ENCODE data around the gene PRDX3. TPM values are rescaled to one million over a fixed set of nuclear protein-coding genes. Genes with fewer than 3 reads are reported as not detected.
"Not testable (repeated sequence)": the region's sequence is repeated elsewhere in the genome, so short reads cannot be mapped to it uniquely, and the experiment has no call there.

The PRDX3 gene
- total and polyA plus RNA-seq, 4 donors: 84.1 to 155 (median 109) TPM

DNA sequence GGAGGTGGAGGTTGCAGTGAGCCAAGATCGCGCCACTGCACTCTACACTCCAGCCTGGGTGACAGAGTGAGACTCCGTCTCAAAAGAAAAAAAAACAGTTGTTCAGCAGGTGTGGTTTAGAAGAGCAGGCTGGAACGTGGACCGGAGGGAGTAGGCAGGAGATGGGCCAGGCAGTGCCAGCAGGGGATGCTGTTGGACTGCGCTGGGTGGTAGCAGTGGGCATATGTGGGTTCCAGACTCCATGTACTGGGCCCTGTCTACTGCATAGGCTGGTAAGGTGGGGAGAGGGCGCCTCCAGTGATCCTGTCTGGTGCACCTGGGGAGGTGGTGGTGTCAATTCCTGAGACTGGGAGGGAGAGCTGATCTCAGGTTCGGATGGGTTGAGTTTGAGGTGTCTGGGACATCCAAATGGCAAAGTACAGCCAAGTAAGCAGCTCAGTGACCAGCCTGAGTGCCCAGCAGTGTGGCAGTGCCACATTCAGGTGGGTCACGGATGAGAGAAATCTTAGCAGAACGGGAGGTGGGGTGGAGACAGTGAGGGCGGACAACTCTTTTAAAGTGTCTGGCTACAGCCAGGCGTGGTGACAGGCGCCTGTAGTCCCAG lies 39.0 kb downstream of the PRDX3 start:
- ATAC-seq (ENCODE audit: insufficient read depth, low FRiP score): no peak
- peaks cover 0 to 13% (median 0%) of the 10 kb centered on the region in 5 donors for H3K4me1 ChIP-seq (ENCODE audit: control insufficient read depth in 5 of 5, insufficient read depth in 5 of 5, low read length in 5 of 5)
- H3K9ac ChIP-seq (ENCODE audit: insufficient read depth in 1 of 2, low read length in 2 of 2): no peak overlapping the region
- H3K9me3 ChIP-seq (ENCODE audit: control insufficient read depth in 4 of 4, insufficient read depth in 3 of 4, low read length in 3 of 4): no peaks in the 10 kb centered on the region
- peaks cover 0 to 13% (median 7%) of the 10 kb centered on the region in 4 donors for H3K36me3 ChIP-seq (ENCODE audit: control insufficient read depth in 4 of 4, insufficient read depth in 4 of 4, low read length in 4 of 4)
- H3K27ac ChIP-seq (ENCODE audit: low read depth in 1 of 2, low read length in 1 of 2): no peak overlapping the region
- WGBS, 2 donors: 75 to 81% methylated on average over 13 of the region's 13 CpGs
- H3K4me3 ChIP-seq: no peak overlapping the region
- TF ChIP-seq, protein P1, sequence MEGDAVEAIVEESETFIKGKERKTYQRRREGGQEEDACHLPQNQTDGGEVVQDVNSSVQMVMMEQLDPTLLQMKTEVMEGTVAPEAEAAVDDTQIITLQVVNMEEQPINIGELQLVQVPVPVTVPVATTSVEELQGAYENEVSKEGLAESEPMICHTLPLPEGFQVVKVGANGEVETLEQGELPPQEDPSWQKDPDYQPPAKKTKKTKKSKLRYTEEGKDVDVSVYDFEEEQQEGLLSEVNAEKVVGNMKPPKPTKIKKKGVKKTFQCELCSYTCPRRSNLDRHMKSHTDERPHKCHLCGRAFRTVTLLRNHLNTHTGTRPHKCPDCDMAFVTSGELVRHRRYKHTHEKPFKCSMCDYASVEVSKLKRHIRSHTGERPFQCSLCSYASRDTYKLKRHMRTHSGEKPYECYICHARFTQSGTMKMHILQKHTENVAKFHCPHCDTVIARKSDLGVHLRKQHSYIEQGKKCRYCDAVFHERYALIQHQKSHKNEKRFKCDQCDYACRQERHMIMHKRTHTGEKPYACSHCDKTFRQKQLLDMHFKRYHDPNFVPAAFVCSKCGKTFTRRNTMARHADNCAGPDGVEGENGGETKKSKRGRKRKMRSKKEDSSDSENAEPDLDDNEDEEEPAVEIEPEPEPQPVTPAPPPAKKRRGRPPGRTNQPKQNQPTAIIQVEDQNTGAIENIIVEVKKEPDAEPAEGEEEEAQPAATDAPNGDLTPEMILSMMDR (IDR thresholded peaks at IDR 0.05; ENCODE audit: control extremely low read depth, extremely low read depth): peak; percentile 43
- peak in 2 of 3 donors; percentile 31 to 34 for DNase-seq
- H3K27me3 ChIP-seq (ENCODE audit: control insufficient read depth in 3 of 3, insufficient read depth in 3 of 3, low read length in 2 of 3): no peaks in the 10 kb centered on the region

DNA sequence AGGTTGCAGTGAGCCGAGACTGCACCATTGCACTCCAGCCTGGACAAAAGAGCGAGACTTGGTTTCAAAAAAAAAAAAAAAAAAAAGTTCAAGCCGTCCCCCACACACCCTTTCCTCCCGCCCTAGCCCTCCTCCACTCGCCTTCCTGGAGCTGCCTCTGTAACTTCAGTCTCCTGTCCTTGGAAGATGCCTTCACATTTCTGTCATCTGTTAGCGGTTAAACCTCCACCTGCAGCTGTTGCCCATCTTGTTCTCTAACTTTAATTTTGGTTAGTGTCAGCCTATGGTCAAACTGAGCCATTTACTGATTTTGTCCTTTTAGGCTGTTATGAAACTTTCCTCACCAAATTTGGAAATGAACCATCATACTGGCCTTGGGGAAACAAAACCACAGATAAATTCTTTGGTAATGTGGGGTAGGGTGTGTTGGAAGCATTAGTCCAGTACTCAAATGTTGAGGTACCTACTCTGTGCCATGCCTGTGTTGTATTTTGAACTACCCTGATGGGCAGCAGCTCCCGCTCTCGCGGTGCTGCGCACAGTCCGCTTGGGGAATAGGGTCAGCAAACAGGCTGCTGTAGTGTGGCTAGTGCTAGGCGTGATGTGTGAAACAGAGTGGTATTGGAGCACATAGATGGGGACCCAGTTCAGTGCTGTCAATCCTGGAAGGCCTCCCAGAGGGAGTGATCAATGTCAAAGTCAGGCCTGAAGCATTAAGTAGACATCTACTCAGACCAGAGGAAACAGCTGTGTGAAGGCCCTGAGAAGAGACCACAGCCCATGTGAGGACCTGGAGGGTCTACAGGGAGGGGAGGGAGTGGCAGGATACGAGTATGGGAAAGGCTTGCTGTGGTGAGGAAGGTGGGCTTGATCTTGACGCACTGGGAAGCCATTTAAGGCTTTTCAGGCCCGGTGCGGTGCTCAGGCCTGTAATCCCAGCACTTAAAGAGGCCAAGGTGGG lies 40.0 kb downstream of the PRDX3 start:
- Histone ChIP-seq H3K4me1 (ENCODE audit: control insufficient read depth in 5 of 5, insufficient read depth in 5 of 5, low read length in 5 of 5) (peaks cover 0 to 13% (median 0%) of the 10 kb centered on the region in 5 donors), H3K9ac (ENCODE audit: insufficient read depth in 1 of 2, low read length in 2 of 2) (no peak overlapping the region), H3K27ac (ENCODE audit: low read depth in 1 of 2, low read length in 1 of 2) (no peak overlapping the region), H3K9me3 (ENCODE audit: control insufficient read depth in 4 of 4, insufficient read depth in 3 of 4, low read length in 3 of 4) (no peaks in the 10 kb centered on the region), H3K36me3 (ENCODE audit: control insufficient read depth in 4 of 4, insufficient read depth in 4 of 4, low read length in 4 of 4) (peaks cover 3 to 11% (median 7%) of the 10 kb centered on the region in 4 donors), H3K27me3 (ENCODE audit: control insufficient read depth in 3 of 3, insufficient read depth in 3 of 3, low read length in 2 of 3) (no peaks in the 10 kb centered on the region), H3K4me3 (no peak overlapping the region)
- 64 to 92% methylated on average over 15 to 16 of the region's 16 CpGs for WGBS, 2 donors
- ATAC-seq (ENCODE audit: insufficient read depth, low FRiP score) (no peak), DNase-seq (no peak)
- TF ChIP-seq, protein P1 (IDR thresholded peaks at IDR 0.05; ENCODE audit: control extremely low read depth, extremely low read depth): no peak

DNA sequence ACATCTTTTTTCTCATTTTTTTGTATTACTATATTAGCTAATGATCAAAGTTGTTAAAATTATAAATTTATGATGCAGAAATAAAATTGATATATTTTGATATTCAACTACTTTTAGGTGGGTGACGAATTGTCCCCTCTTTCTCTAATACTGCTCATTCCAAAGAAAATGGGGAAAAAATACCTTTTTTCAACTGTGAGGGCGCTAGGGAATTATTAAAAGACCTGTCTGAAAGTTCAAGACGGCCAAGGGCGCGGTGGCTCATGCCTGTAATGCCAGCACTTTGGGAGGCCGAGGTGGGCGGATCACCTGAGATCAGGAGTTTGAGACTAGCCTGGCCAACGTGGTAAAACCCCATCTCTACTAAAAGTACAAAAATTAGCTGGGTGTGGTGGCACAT lies 40.7 kb downstream of the PRDX3 start:
- not testable (repeated sequence) for H3K4me3 ChIP-seq; H3K27ac ChIP-seq (ENCODE audit: low read depth in 1 of 2, low read length in 1 of 2); DNase-seq; H3K9me3 ChIP-seq (ENCODE audit: control insufficient read depth in 4 of 4, insufficient read depth in 3 of 4, low read length in 3 of 4); H3K27me3 ChIP-seq (ENCODE audit: control insufficient read depth in 3 of 3, insufficient read depth in 3 of 3, low read length in 2 of 3); H3K9ac ChIP-seq (ENCODE audit: insufficient read depth in 1 of 2, low read length in 2 of 2); ATAC-seq (ENCODE audit: insufficient read depth, low FRiP score)
- Histone ChIP-seq H3K36me3 (ENCODE audit: control insufficient read depth in 4 of 4, insufficient read depth in 4 of 4, low read length in 4 of 4) (peaks cover 3 to 18% (median 11%) of the 10 kb centered on the region in 4 donors), H3K4me1 (ENCODE audit: control insufficient read depth in 5 of 5, insufficient read depth in 5 of 5, low read length in 5 of 5) (peaks cover 0 to 13% (median 0%) of the 10 kb centered on the region in 5 donors)
- 78 to 80% methylated on average over 8 of the region's 8 CpGs for WGBS, 2 donors

DNA sequence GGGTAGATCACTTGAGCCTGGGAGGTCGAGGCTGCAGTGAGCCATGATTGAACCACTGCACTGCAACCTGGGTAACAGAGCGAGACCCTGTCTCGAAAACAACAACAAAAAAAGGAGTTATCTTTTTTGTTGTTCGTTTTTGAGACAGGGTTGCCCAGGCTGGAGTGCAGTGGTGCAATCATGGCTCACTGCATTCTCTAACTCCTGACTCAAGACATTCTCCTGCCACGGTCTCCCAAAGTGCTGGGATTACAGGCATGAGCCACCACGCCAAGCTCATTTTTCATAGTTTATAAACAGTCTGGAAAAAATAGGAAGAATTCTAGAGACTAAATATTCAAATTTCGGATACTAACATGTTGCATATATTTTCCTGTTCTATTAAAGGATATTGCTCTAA lies 42.5 kb downstream of the PRDX3 start:
- no peak overlapping the region for H3K4me3 ChIP-seq
- 48 to 72% methylated on average over 7 of the region's 7 CpGs for WGBS, 2 donors
- no peak for ATAC-seq (ENCODE audit: insufficient read depth, low FRiP score)
- no peak for DNase-seq
- H3K27me3 ChIP-seq (ENCODE audit: control insufficient read depth in 3 of 3, insufficient read depth in 3 of 3, low read length in 2 of 3): no peaks in the 10 kb centered on the region
- peaks cover 3 to 17% (median 15%) of the 10 kb centered on the region in 4 donors for H3K36me3 ChIP-seq (ENCODE audit: control insufficient read depth in 4 of 4, insufficient read depth in 4 of 4, low read length in 4 of 4)
- H3K9ac ChIP-seq (ENCODE audit: insufficient read depth in 1 of 2, low read length in 2 of 2): no peak overlapping the region
- peaks cover 0 to 22% (median 0%) of the 10 kb centered on the region in 5 donors for H3K4me1 ChIP-seq (ENCODE audit: control insufficient read depth in 5 of 5, insufficient read depth in 5 of 5, low read length in 5 of 5)
- no peaks in the 10 kb centered on the region for H3K9me3 ChIP-seq (ENCODE audit: control insufficient read depth in 4 of 4, insufficient read depth in 3 of 4, low read length in 3 of 4)
- H3K27ac ChIP-seq (ENCODE audit: low read depth in 1 of 2, low read length in 1 of 2): no peak overlapping the region
- TF ChIP-seq, protein P1 (IDR thresholded peaks at IDR 0.05; ENCODE audit: control extremely low read depth, extremely low read depth): no peak

Measured in lung (tissue), 12 donors.